Skin epidermis (tissue), 12 donors: ENCODE results near the gene FADD.
A peak's percentile ranks its signal among the peaks of the same experiment; 100 is the strongest.

Experiments used
- H3K27ac ChIP-seq, 21 experiments: fragments of 200-600 bp; sonication (generic) in 11 of 21; one replicate each; pipeline ENCODE4 v1.5.0; 2020; ENCODE audit warnings: mild to moderate bottlenecking in 3 of 21, inconsistent platforms in 2 of 21, moderate library complexity in 2 of 21
- H3K4me3 ChIP-seq, 7 experiments: fragments of 200-600 bp; sonication (generic) in 2 of 7; one replicate each; pipeline ENCODE4 v1.5.0; 2020; ENCODE audit warnings: inconsistent platforms in 2 of 7, mild to moderate bottlenecking in 2 of 7, moderate library complexity in 1 of 7

The FADD gene

DNA sequence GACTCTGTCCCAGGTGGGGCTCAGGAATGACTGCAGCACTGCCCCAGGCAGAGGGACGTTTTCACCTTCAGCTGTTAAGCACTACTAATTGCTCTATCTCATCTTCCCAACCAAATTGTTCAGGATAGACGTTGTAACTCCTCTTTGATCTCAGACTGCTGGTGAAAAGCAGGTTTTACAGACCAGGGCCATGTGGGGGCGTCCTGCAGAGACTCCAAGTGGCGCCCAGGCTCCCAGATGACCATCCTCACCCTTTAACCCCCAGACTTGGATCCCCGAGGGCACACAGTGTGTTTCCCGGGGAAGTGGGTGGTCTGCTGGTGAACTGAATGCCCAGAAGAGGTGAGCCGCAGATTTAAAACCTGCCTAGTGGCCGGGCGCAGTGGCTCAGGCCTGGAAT, 23.9 kb downstream of the FADD start:
- no peak overlapping the region for H3K27ac ChIP-seq
- no peak overlapping the region for H3K4me3 ChIP-seq

DNA sequence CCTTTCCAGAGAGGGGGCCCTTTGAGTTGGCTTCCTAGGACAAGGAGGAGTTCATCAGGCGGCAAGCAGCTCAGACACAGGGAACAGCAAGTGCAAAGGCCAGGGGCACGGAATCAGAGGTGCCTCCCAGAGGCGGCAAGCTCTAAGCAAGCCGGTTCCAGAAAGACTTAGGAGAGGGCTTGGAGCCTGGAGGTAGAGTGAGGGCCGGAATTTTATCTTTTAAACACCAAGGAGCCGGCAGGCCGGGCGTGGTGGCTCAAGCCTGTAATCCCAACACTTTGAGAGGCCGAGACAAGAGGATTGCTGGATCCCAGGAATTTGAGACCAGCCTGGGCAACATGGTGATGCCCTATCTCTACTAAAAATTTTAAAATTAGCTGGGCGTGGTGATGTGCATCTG, 26.6 kb downstream of the FADD start:
- no peak overlapping the region for H3K27ac ChIP-seq

GRCh38 chr11:70230151-70230839, 27.2 kb downstream of the FADD start:
- H3K4me3 ChIP-seq = no peak overlapping the region
- H3K27ac ChIP-seq = no peak overlapping the region

More for the DNA sequence above, 26.6 kb downstream of the FADD start:
- H3K4me3 ChIP-seq = no peak overlapping the region

GRCh38 chr11:70230840-70231710, 28.0 kb downstream of the FADD start:
- Histone ChIP-seq H3K4me3 (no peak overlapping the region), H3K27ac (no peak overlapping the region)

GRCh38 chr11:70233034-70233433, 29.9 kb downstream of the FADD start:
- no peak overlapping the region for H3K27ac ChIP-seq

GRCh38 chr11:70233511-70233934, 30.4 kb downstream of the FADD start:
- no peak overlapping the region for H3K27ac ChIP-seq
- H3K4me3 ChIP-seq = no peak overlapping the region

More at GRCh38 chr11:70233034-70233433, 29.9 kb downstream of the FADD start:
- H3K4me3 ChIP-seq = no peak overlapping the region

GRCh38 chr11:70233962-70234361, 30.9 kb downstream of the FADD start:
- no peak overlapping the region for H3K4me3 ChIP-seq
- no peak overlapping the region for H3K27ac ChIP-seq

GRCh38 chr11:70240337-70240736, 37.2 kb downstream of the FADD start:
- no peak overlapping the region for H3K4me3 ChIP-seq

GRCh38 chr11:70241709-70242108, 38.6 kb downstream of the FADD start:
- no peak overlapping the region for H3K4me3 ChIP-seq
- no peak overlapping the region for H3K27ac ChIP-seq

More at GRCh38 chr11:70240337-70240736, 37.2 kb downstream of the FADD start:
- peak overlapping the region in 3 of 21 experiments; percentile 7 to 29 (median 26) for H3K27ac ChIP-seq

DNA sequence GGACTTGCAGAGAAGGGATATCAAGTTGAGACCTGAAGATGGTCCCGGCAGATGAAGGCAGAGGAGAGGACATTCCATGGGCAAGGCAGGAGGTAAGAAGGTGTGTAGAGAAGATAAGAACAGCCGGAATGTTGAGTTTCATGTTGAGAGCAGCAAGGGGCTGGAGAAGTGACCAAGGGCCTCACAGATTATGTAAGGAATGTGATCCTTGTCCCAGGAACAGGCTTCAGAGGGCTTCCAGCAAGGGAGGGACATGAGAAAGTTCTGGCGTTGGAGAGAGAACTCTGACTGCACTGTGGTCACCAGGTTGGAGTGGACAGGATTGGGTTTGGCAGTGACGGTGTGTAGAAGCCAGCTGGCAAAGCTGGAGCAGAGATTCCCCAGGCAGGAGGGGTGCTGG, 39.8 kb downstream of the FADD start:
- H3K27ac ChIP-seq = peak overlapping the region in 1 of 21 experiments; percentile 58
- no peak overlapping the region for H3K4me3 ChIP-seq

DNA sequence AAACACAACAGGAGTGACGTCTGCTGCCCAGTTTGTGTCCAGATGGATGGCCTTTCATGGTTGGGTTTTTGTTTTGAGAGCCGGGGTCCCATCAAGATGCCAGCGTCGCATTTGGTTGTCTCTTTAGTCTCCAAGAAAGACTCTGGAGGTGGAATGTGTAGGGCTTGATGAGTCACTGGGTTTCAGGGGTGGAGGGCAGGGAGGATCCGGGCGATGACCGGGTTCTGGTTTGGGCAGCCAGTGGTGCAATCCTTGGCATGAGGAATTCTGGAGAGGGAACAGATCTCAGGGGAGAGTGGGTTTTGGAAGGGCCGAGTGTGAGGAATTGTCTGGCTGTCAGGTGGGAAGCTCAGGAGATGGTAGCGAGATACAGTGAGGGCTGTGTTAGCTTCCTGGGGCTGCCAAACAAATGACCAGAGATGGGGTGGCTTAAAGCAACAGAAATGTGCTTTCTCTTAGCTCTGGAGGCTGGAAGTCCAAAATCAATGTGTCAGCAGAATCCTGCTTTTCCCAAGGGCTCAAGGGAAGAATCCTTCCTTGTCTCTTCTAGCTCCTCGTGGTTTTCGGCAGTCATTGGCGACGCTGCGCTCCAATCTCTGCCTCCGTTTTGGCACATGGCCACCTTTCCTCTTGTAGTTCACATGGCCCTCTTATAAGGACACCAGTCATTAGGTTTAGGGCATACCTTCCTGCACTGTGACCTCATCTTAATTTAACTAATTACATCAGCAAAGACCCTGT, 41.0 kb downstream of the FADD start:
- Histone ChIP-seq H3K4me3 (no peak overlapping the region), H3K27ac (peak overlapping the region in 6 of 21 experiments; percentile 0 to 58 (median 34))

DNA sequence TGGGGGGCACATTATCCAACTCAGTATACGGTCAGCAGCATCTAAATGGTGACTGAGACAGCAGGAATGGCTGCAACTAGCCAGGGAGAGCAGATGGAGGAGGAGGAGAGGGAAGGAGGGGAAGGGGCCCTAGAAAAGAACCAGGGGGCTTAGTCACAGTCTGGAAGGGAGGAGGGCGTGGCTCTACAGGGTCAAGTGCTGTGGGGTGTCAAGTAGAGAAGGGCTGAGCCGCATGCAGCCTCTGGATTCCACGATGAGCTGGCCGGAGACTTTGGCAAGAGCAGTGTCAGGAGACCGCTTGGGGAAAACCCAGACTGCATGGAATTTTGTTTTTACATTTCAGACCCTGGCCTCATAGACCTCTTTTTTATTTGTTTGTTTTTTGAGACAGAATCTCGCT, 41.6 kb downstream of the FADD start:
- H3K27ac ChIP-seq = peak overlapping the region in 5 of 21 experiments; percentile 0 to 58 (median 29)
- H3K4me3 ChIP-seq = no peak overlapping the region

- no peak overlapping the region for H3K4me3 ChIP-seq
- peak overlapping the region in 1 of 21 experiments; percentile 14 for H3K27ac ChIP-seq
Measured at GRCh38 chr11:70246196-70246595, 43.1 kb downstream of the FADD start.

DNA sequence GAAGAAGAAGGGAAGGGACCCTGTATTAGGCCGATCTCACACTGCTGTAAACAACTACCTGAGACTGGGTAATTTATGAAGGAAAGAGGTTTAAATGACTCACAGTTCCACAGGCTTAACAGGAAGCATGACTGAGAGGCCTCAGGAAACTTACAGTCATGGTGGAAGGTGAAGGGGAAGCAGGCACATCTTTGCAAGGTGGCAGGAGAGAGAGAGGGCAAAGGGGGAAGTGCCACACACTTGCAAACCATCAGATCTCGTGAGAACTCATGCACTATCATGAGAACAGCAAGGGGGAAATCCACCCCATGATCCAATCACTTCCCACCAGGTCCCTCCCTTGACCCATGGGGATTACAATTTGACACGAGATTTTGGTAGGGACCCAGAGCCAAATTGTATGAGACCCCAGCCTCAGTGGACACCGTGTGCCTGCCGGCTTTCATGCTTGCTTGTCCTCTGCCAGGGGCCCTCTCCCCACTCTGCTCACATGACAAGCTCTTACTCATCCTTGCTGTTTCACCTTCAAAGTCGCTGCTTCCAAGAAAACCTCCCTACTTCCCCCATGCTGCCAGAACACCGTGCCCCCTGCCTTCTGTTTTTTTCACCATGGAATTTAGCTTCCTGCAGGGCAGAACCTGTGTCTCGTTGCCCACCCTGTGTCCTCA, 44.1 kb downstream of the FADD start:
- H3K27ac ChIP-seq = peak overlapping the region in 1 of 21 experiments; percentile 9
- H3K4me3 ChIP-seq = no peak overlapping the region

- Histone ChIP-seq H3K27ac (peak overlapping the region in 1 of 21 experiments; percentile 9), H3K4me3 (no peak overlapping the region)
Measured at GRCh38 chr11:70247710-70248072, 44.6 kb downstream of the FADD start.

DNA sequence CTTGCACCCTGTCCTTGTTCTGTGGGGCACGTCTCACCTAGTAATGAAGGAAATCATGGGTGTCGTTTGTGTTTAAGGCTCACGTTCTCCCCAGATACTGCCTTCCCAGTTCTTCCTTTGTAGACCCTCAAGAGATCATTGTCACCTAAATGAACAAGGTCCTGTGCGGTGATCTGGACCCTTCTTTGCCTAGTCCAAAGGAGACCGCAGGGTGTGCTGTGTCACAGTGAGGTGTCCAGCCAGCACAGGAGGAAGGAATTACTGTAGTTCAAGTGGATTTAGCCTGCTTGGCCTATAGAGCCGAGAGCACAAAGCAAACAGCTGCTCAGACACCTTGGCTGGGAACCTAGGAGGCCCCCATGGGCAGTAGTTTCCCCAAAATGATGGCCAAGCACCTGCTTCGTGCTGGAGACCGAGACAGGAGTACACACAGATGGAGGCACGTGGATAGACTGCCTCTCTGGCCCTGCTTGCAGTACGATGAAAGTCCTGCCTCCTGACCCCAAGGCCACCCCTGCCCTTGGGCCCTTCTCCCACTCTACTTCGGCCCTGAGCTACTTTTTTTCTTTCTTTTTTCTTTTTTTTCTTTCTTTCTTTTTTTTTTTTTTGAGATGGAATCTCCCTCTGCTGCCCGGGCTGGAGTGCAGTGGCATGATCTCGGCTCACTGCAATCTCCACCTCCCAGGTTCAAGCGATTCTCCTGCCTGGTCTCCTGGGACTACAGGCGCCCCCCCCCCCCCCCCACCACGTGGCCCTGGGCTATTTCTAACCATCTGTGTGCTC, 48.0 kb downstream of the FADD start:
- Histone ChIP-seq H3K4me3 (no peak overlapping the region), H3K27ac (no peak overlapping the region)

DNA sequence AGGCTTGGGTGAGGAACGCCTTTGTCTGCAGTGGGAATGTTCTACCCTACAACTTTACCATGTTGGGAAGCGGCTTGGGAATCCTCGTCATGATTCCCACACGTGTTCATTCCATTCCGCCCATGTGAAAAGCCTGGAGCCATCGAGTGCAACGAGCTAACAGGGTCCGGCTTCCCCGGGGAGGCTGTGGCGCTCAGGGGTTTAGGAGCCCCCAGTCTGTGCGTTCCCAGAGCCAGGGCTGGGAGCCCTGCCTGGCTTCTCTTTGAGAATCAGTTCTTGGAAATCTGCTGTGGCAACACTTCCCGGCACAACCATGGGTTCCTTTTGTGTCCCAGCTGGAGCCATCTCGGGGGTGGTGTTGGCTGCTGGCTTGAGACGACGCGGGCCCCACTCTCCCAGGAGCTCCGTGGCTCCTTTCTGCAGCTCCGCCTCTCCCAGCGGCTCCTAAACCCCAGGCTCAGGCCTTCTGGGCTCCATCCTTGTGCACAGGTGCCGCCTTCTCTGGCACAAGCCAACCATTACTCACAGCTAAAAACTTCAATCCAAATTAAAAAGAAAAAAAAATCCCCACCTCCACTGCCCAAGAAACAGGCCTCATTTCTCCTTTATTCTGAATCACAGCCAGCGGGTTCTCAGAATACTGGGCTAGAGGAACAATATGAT, 48.7 kb downstream of the FADD start:
- H3K4me3 ChIP-seq = no peak overlapping the region
- H3K27ac ChIP-seq = peak overlapping the region in 3 of 21 experiments; percentile 48 to 65 (median 65)

DNA sequence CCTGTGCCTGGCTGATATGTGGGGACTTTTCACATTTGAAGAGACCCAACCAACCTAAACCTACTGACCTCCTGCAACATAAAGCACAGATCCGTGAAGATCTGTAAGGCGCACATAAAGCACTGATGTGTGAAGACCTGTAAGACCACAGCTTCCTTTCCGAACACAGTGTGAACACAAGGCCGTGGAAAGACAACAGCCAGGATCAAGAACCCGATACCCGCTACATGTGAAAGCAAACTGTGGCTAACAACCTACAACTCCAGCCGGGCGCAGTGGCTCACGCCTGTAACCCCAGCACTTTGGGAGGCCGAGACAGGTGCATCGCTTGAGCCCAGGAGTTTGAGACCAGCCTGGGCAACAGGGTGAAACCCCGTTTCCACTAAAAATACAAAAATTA, 49.7 kb downstream of the FADD start:
- Histone ChIP-seq H3K27ac (no peak overlapping the region), H3K4me3 (no peak overlapping the region)
